Diencephalon (tissue), 1 donor: ENCODE results near the gene PCBP2. TPM values are rescaled to one million over a fixed set of nuclear protein-coding genes. Genes with fewer than 3 reads are reported as not detected.

Source experiments
- small RNA-seq: library from RNA; depleted of rRNA; stranded (forward); fragments of <200 nt; gene quantifications from one replicate; pipeline ENCODE3, GENCODE V24; 2014
- total RNA-seq: library from RNA; depleted of rRNA; stranded (reverse); fragments of >200 nt; gene quantifications from one replicate; pipeline ENCODE4 v1.2.3, GENCODE V29; 2014

The PCBP2 gene
- total RNA-seq: 246 TPM

GRCh38 chr12:53451661-53452158 is at the start of gene PCBP2:
PCBP2 (plus strand) TSS chr12:53452102; CDS start chr12:53454801, 2,699 bp downstream.

GRCh38 chr12:53423597-53423996 is 28.3 kb upstream of the PCBP2 start, which contains the start of gene AMHR2:
AMHR2 (plus strand) TSS chr12:53423855; CDS start chr12:53423935, 80 bp downstream.

GRCh38 chr12:53441040-53441833 is 10.7 kb upstream of the PCBP2 start, which contains the start of gene PRR13:
PRR13 (plus strand) TSS chr12:53441734; CDS start chr12:53442715, 981 bp downstream.

GRCh38 chr12:53499266-53500141 is 47.6 kb downstream of the PCBP2 start, which contains the start of gene MAP3K12:
MAP3K12 (minus strand) TSS chr12:53499458; CDS start chr12:53487391, 12,067 bp downstream.

GRCh38 chr12:53500776-53501614 is 49.1 kb downstream of the PCBP2 start, which contains the start of gene TARBP2:
TARBP2 (plus strand) TSS chr12:53501283; CDS start chr12:53501409, 126 bp downstream.

GRCh38 chr12:53506881-53507602 is 55.1 kb downstream of the PCBP2 start, which contains the start of gene NPFF:
NPFF (minus strand) TSS chr12:53507484; CDS start chr12:53507474, 10 bp downstream.

Small RNA genes within 50 kb of the gene (small RNA-seq; reads per million reads assigned to genes)
- not detected for gene AC023509.3

Other genes starting within 250 kb of the PCBP2 start
- 0.46 TPM for gene ITGB7, start 244.9 kb upstream of the PCBP2 start, total RNA-seq
- 2.1 TPM for gene RARG, start 219.9 kb upstream of the PCBP2 start, total RNA-seq
- gene ESPL1, start 183.8 kb upstream of the PCBP2 start, total RNA-seq: 2.5 TPM
- gene PFDN5, start 156.6 kb upstream of the PCBP2 start, total RNA-seq: 522 TPM
- 41.5 TPM for gene MYG1, start 152.4 kb upstream of the PCBP2 start, total RNA-seq
- 29.5 TPM for gene AAAS, start 130.5 kb upstream of the PCBP2 start, total RNA-seq
- not detected for gene SP7, start 115.7 kb upstream of the PCBP2 start, total RNA-seq
- gene SP1, start 71.9 kb upstream of the PCBP2 start, total RNA-seq: 20.3 TPM
- not detected for gene AMHR2, start 28.2 kb upstream of the PCBP2 start, total RNA-seq
- 6.0 TPM for gene PRR13, start 10.4 kb upstream of the PCBP2 start, total RNA-seq
- 32.5 TPM for gene MAP3K12, start 47.4 kb downstream of the PCBP2 start, total RNA-seq
- 24.7 TPM for gene TARBP2, start 49.2 kb downstream of the PCBP2 start, total RNA-seq
- gene NPFF, start 55.4 kb downstream of the PCBP2 start, total RNA-seq: 1.2 TPM
- gene ATF7, start 174.3 kb downstream of the PCBP2 start, total RNA-seq: 8.1 TPM
- gene ATP5MC2, start 224.0 kb downstream of the PCBP2 start, total RNA-seq: 85.1 TPM